ELR (cell line): ENCODE measurements around the gene PACRG.

Experiments
- DNase-seq: peaks from one replicate; pipeline ENCODE4 v3.0.0-alpha.2; 2015; ENCODE audit warnings: low read depth

Gene PACRG

DNA sequence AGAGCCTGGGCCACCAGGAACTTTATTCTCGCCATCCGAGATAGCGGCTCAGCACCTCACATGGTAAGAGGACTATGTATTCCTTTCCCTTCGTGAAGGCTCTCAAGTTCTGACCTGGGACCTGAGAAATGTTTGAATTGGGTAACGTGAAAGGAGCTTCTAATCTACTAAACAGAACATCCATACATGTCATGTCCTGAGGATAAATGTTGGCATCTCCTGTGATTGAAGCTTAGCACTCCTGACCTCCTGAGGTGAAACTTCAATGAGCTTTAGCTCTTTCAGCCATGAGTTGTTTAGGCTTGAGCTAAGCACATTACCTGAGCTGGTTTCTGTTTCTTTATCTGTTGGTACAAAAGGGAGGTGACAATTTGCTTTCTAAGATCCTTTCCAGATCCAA lies 280.9 kb downstream of the PACRG start:
- no peak for DNase-seq

DNA sequence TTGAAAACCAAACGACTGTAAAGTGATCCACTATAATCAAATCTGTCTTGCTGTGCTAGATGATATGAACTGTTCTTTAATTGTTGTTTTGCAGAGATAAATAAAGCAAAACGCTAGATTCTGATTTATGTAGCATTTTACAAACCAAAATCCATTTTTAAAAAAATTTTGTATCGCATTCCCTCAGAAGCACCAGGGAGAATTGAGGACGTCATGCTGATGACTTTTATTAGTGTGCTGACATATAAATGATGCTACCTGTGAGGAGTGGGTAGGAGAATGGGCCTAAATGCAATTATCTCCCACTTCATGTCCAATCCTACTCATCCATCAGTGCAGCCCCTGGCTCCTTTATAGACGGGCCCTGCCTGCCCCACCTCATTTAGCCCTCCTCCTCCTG lies 282.4 kb downstream of the PACRG start:
- no peak for DNase-seq

DNA sequence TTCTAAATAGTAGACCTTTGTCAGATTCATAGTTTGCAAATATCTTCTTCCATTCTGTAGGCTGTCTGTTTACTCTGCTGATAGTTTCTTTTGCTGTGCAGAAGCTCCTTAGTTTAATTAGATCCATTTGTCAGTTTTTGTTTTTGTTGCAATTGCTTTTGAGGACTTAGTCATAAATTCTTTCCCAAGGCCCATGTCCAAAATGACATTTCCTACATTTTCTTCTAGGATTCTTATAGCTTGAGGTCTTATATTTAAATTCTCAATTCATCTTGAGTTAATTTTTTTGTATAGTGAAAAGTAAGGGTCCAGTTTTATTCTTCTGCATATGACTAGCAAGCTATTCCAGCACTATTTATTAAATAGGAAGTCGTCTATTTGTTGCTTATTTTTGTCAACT lies 287.0 kb downstream of the PACRG start:
- no peak for DNase-seq

DNA sequence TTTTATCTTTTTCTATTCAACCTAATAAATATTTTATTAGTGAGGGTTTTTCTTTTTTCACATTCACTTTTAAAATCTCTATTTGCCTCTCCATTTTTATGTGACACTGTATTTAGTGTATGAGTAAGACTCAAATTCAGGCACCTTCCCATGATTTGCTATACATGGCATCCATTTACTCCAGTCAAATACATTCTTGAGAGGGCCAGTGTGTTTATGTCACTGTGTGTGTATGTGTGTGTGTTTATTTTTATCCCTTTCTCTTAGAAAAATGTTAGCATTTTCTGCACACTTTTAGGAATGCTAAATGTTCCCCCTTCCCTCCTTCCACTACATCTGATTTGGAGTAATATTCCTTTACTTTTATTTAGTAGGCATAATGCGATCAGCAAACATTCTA lies 290.0 kb downstream of the PACRG start:
- DNase-seq, result no peak

DNA sequence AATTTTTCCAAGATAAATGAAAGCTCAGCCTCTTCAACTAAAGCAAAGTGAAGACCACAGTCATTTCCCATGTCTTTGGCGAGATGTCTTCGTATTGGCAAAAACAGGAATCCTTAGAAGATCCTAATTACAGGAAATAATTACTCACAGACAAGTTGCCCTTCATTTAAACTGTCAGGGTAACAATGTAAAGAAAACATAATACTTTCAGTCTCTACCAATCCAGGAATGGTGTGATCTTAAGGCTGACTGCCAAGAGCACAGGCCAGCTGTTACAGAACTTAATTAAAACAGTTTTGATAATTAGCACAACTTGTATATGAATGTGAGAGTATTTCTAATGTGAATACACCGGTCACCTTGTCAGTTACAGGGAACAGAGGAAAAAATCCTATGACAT lies 292.2 kb downstream of the PACRG start:
- DNase-seq, result no peak

DNA sequence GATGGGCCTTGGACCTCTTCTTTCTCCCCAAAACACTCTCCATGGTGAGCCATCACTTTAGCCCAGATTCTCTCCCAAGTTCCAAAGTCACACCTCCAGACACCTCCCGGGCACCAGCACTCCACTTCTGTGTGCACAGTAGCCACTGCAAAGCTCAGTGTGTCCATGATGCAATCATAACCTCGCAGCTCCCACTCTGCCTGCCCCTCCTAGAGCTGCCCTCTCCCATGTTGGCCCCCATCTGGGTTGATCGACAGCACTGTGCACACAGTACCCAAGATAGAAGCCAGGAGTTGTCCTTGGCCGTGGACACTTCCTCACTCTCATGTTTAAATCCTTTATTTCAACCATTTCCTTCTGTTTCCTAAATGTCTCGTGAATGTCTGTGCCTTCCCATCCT lies 293.3 kb downstream of the PACRG start:
- DNase-seq, result no peak

DNA sequence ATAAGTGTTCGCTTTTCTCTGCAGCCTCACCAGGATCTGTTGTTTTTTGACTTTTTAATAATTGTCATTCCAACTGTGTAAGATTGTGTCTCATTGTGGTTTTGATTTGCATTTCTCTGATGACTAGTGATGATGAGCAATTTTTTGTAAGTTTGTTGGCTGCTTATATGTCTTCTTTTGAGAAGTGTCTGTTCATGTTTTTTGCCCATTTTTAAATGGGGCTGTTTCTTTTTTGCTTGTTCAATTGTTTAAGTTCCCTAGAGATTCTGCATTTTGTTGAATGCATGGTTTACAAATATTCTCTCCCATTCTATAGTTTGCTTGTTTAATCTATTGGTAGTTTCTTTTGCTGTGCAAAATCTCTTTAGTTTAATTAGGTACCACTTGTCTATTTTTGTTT lies 295.9 kb downstream of the PACRG start:
- no peak for DNase-seq

DNA sequence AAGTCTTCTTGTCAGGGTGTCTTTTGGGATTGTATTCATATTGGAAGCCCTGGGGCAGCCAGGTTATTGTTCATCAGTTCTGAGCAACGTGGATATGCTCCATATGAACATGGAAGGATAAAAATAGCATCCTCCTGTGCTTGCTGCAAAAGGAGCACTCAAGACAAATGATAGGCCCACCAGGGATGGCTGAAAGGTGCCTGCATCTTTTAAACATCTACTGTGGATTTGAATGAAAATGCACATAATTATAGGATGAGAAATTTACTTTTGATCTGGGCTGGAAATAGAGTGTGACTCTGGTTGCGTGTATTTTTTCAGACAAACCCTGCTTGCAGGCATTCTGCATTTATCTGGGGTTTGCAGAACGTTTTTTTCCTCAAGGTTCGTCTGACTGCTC lies 299.1 kb downstream of the PACRG start:
- DNase-seq, result no peak

DNA sequence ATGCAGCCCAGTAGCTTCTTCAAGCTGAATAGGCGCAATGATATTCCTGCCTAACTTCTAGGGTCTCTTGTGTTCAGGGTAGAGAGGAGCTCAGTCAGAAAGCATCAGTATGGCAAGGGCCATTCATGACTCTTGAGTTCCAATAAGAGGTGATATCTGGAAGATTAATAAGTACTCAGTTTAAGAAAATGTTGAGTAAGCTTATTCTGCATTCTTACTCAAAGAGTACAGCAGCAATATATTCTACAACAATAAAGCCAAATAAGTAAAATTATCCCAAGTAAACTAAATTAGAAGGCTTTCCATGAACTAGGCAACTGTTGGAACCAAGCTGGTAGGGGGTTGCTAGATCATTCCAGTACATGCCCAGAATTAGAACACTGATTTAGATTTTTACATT lies 303.2 kb downstream of the PACRG start:
- DNase-seq, result no peak

DNA sequence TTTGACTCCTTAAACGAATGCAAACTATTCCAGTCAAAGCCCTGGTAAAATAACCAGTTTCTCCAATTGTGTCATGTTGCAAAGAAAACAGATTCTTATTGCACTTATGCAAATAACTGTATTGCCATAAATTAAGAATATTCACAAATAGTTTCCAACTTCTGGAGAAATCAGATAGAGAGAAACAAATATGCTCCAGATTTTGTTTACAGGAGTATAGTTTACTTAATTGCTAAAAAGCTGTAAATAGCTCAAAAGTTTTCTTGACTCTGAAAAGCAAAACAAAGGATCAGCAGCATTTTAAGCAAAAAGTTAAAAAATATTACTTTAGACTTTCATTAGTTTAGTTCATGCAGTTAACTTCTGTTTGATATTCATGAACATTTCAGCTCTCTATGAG lies 304.2 kb downstream of the PACRG start:
- DNase-seq, result no peak

DNA sequence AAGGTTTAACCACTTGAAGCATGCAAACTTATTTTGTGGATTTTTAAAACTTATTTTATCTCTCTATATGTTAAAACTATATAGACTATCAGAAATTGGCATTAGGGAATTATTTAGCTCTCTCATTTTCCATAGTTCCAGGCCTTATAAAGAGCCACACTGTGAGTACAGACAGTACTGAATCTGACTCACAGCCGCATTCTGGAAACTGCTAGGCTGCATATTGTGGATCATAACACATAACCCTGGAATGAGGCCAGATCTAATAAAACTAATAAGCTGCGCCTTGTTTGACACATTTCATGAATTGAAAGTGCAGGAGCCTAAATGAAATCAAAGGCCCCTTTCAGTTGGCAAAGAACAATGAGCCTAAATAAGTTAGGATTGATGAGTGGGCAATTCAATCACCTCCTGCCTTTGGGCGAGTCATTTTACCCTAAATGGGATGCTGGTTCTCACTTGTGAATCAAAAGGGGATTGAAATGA lies 308.4 kb downstream of the PACRG start:
- DNase-seq, result no peak

DNA sequence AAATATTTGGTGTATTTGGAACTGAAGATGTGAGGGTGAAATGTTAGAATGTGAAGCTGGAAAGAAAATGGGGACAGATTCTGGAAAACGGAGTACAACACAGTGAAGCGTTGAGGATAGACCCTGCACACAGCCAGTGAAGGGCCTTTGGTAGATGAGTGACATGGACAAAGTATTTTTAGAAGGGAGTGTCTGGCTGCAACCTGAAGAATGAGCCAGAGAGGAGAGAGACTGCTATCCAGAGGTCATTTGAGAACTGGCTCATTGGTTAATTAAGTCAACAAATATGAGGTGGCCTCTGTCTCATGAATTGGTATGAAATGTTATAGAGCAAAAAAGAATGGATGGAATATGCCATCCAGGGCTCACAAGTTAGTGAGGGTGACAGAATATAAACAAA lies 310.5 kb downstream of the PACRG start:
- no peak for DNase-seq

DNA sequence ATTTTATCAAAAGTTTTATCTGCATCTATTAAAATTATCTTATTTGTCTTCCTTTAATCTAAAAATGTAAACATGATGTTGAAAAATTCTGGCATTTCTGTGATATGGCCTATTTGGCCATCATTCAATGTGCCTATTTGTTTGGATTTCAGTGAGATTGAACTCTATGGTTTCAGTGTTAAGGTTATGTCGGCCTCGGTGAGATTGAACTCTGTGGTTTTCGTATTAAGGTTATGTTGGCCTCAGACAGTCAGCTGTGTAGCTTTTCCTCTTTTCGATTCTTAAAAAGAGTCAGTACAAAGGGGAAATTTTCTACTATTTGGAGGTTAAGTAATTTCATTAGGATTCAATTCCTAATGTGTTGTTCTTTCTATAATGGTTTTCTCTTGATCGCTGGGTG lies 320.6 kb downstream of the PACRG start:
- no peak for DNase-seq

DNA sequence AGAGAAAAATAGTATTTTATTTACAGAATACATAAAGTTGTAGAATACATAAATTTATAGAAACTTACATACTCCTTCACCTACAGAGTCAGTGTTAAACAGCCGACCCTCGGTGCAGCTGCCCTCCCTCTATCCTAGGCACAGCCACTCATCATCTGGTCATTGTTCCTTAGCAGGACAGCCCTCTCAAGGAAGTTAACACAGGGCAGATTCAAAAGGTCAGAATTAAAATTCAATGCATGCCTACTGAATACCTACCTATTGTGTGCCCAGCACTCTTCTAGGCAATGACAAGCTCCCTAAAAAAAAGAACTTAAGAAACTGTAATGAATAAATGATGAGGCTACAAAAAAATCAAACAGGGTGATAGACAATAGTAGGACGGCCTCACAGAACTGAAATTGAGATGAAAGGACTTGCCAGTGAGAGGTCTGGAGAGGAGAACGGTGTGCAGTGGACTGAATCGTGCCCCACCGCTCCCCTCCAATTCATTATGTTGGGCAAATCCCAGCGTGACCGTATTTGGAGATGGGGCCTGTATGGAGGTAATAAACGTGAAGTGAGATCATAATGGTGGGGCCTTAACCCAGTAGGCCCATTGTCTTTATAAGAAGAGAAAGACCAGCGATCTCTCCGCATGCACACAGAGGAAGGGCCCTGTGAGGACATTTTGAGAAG lies 326.0 kb downstream of the PACRG start:
- no peak for DNase-seq

DNA sequence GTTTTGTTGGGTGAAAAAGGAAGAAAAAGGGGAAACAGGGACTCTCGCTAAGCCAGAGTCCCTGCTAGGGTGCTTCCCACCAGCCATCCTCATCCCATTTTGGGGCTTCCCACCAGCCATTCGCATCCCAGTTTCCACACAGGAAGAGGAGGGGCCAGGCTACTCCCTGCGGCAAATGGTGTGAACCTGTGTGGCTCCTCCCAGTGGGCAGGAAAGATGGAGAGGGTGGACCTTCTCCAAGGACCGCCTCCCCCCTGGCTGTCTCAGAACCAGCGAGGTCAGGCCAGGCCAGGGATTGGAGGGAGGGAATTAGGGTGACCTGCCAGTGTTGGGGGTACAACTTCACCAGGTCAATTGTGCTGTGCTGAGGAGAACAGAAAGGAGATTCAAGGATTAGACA lies 326.9 kb downstream of the PACRG start:
- no peak for DNase-seq

DNA sequence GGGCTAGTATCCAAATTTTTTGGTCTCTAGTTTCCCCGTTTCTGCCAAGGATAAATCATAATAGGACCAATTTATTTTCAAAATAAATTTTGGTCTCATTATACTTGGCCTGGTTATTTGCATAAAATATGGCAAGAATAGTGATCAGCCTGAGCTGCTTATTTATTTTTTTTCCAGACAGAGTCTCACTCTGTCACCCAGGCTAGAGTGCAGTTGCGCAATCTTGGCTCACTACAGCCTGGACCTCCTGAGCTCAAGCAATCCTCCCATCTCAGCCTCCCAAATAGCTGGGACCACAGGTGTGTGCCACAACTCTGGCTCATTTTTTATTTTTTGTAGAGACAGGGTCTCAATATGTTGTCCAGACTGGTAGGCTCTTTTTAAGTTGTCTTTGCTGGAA lies 329.5 kb downstream of the PACRG start:
- no peak for DNase-seq

DNA sequence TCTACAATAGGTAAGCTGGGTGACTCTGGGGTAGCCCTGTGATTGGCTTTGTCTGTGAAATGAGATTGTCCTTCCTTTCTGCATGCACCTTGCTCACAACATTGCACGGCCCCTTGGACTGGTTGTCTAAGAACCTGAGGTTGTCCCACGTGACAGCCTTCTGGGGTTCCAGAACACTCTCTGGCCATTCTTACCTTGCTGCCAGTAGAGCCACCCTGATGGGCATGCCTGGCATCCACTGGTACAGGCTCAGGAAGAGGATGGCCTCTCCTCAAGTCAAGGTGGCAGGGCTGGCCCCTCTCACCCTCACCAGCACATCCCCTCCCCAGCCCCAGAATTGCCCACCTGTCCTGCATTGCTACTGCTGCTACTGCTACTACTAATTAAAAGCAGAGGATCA lies 335.0 kb downstream of the PACRG start:
- DNase-seq, result no peak

DNA sequence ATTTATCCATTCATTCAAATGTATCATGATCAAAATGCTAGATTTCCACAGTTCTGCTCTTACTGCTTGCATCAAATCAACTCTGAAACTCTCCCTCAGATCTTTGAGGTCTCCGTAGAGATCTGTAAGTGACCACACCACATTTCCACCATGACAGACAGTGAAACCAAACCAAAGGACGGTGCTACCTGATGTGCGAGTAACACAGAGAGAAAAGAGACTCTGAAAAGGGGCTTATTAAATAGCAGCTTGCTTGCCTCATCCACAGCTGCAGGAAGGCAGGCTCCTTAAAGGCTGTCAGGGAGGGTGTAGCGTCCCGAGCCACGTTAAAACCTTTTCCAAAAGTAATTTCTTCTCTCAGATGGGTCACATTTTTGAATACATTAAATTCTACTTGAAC lies 335.8 kb downstream of the PACRG start:
- no peak for DNase-seq

DNA sequence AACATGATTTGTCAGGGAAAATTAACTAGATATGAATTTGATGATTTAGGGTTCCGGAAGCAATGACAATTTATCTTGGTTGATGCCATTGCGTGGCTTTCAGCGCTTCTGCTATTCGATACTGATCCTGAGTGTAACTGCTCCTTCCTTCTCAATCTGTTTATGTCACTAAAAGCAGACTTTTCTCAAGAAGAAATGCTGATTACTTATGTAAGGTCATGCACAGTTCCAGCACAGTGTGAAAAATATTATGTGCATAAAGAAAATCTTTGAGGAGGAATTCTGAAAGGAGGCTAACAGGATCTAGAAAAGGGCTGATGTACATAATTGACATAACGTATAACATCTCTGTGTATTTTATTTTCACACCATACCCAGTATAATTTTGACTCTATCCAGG lies 336.6 kb downstream of the PACRG start:
- no peak for DNase-seq

DNA sequence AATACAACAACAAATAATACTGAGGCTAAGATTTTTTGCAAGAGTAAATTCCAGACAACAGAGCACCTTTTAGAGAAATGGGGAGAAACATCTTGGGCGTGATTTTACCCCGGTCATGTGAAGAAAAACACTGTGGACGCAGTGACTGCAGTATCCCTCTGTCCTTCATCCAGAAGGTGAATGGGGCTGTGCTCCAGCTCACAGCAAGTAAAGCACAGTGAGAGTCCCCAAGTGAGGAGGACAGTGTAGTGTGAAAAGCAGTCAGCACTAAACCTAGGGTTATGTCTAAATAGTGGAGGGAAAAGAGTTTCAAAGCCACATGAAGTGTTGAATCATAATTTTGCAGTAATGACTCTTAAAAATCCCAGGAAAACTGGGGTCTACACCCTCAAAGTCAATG lies 338.4 kb downstream of the PACRG start:
- no peak for DNase-seq

DNA sequence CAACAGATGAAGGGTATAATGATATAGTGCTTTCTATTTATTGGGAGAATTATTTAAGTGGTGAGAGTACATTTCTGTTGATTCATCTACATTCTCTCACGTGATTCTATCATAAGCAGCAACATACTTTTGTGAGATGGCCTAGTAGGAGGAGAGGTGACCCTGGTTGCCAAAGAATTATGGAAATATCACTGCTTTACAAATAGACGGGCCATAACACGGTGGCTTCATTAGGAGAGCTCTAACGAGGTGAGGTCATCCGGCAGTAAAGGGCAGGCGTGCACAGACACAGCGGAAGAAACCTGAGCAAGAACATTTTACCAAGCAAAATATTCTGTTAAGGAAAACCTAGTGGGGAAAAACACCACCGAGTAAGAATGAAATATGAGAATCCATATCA lies 349.4 kb downstream of the PACRG start:
- no peak for DNase-seq

DNA sequence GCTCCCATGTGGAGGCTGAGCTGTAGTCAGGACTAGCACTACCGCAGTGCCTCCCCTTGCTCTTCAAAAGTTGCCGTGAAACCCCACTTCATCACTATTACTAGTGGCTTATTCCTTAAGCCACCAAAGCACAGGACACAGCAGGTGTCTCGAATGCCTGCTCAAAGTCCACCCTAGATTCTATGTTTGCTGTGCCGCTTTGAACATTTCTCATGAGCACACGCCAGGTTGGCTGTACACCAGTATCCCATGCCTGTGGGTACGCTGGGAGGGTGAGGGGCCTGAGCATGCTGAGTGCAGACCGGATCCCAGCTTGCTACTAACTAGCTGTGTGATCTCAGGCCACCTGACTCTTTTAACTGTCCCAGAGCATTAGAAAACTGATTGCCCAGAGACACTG lies 350.9 kb downstream of the PACRG start:
- DNase-seq, result no peak

DNA sequence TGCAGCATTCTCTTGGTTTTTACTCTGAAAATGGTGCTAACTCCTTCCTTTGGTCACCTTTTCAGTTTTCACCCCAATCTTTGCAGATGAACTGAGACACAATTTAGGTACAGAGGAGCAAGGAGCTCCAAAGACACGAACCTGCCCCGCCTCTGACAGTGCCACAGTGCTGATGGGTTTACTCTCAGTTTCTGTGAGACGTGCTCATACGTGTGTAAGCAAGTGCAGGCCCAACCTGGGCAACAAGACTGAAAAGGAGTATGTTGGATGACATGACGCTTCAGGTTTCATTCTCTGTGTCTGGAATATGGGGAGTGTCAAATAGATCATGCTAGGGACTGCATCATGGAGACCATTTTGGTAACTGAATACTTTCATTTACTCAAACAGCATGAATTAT lies 352.5 kb downstream of the PACRG start:
- no peak for DNase-seq

DNA sequence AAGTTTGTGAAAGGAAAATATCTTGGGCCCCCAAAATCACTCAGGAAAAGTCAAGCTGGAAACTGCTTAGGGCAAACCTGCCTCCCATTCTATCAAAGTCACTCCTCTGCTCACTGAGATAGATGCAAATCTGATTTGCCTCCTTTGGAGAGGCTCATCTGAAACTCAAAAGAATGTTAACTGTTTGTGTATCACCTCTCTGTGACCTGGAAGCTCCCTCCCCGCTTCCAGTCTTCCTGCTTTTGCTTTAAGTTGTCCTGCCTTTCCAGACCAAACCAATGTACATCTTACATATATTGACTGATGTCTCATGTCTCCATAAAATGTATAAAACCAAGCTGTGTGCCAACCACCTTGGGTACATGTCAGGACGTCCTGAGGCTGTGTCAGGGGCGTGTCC lies 355.4 kb downstream of the PACRG start:
- no peak for DNase-seq

DNA sequence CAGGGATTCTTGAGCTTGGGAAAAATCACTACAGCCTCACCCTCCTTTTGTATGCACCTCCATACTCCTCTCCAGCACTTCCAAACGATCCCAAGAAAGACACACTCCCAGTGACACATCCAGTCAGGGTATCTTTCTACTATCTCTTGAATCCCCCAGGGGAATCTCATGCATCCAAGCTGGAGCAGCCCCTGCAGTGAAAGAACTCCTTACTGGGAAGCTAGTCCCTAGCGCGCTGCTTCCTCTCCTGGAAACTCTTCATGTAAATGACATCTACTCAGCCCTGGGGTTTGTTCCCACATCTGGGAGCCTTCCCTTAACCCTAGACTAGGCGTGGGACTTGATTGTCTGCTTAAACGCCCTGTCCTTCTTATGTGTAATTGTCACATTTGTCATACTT lies 357.7 kb downstream of the PACRG start:
- no peak for DNase-seq
